Measurements from ENCODE around the gene BTBD9.

BTBD9 gene

DNA sequence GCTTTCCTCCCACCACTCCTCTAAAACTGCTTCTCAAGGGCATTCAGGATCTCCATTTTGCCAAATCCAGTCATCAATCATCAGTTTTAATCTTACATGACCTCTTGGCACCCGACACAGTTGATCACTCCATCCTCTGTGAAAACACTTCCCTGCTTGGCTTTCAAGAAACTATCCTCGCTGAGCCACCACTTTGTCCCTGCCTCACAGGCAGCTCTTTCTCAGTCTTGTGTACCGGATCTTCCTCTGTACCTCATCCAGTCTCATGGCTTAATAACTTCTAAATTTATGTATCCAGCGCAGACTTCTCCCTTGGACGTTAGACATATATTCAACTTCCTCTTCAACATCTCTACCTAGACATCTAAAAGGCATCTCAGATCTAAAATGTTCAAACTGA lies 89.9 kb downstream of the BTBD9 start:
- CTCF ChIA-PET: interaction anchor here (0.7 kb wide), 1 partner anchor 49 kb away, joined by 3 read pairs; no protein-coding TSS in a partner anchor
- no peak overlapping the region for H3K4me3 ChIP-seq (ENCODE audit: low read depth, low read length)
- no peak for DNase-seq (ENCODE audit: low read depth, low spot score)
- TF ChIP-seq, protein P1, sequence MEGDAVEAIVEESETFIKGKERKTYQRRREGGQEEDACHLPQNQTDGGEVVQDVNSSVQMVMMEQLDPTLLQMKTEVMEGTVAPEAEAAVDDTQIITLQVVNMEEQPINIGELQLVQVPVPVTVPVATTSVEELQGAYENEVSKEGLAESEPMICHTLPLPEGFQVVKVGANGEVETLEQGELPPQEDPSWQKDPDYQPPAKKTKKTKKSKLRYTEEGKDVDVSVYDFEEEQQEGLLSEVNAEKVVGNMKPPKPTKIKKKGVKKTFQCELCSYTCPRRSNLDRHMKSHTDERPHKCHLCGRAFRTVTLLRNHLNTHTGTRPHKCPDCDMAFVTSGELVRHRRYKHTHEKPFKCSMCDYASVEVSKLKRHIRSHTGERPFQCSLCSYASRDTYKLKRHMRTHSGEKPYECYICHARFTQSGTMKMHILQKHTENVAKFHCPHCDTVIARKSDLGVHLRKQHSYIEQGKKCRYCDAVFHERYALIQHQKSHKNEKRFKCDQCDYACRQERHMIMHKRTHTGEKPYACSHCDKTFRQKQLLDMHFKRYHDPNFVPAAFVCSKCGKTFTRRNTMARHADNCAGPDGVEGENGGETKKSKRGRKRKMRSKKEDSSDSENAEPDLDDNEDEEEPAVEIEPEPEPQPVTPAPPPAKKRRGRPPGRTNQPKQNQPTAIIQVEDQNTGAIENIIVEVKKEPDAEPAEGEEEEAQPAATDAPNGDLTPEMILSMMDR (IDR thresholded peaks at IDR 0.05; ENCODE audit: insufficient read depth, low read length, missing control alignments): no peak
- POLR2A ChIA-PET: no interaction called here

DNA sequence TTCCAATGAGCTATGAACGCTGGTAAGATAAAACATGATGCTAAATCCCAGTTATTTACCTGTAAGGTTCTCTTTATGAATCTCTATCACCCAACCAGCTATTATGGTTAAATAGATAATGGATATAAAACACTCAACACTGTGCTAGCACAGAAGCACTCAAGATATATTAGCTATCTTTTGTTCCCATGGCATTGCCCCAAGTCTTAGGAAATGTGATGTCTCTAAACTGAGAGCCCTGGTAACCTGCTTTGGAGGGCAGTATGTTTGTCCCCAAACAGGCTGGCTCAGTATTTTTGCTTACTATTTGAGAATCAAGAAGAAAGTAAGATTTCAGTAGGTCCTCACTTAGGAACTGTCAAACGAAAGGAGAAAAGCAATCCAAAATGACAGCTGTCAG lies 90.5 kb downstream of the BTBD9 start:
- no peak overlapping the region for H3K4me3 ChIP-seq (ENCODE audit: low read depth, low read length)
- DNase-seq (ENCODE audit: low read depth, low spot score): no peak
- ChIA-PET POLR2A (no interaction called here), CTCF (no interaction called here)
- TF ChIP-seq, protein P1 (IDR thresholded peaks at IDR 0.05; ENCODE audit: insufficient read depth, low read length, missing control alignments): no peak

DNA sequence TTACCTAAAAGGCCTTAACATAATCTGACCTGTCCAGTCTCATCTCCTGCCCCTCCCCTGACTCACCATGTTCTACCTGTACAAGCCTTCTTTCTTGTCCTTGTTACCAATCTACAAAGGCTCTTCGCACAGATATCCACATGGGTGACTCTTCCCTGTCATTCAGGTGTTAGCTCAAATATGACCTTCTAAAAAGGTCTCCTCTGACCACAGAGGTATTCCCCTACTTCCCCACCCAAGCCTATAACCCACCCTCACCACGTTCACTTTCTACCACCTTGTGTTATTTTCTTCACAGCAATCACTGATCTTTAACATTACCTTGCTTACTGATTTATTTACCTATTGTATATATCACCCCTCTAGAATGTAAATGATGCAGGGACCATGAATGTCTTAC lies 96.7 kb downstream of the BTBD9 start:
- TF ChIP-seq, protein P1 (IDR thresholded peaks at IDR 0.05; ENCODE audit: insufficient read depth, low read length, missing control alignments): no peak
- H3K4me3 ChIP-seq (ENCODE audit: low read depth, low read length): no peak overlapping the region
- ChIA-PET POLR2A (no interaction called here), CTCF (no interaction called here)
- no peak for DNase-seq (ENCODE audit: low read depth, low spot score)

DNA sequence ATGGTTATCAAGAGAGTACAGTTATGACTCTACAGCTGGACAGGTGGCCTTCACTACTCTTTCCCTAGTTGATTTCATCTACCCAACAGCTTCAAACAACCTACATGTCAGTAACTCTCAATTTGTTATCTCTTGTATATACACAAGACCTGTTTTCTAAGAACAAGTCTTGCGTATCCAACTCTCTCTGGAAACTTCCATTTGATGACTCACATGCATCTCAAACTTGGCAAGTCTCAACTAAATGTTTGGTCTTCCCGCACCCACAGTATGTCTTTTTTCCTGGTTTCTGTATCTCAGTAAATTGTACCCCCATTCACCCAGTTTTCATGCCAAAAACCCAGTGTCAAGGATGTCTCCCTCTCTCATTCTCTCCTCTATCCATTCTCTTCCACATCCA lies 97.7 kb downstream of the BTBD9 start:
- ChIA-PET POLR2A (no interaction called here), CTCF (interaction anchor here (0.7 kb wide), 1 partner anchor 9 kb away, joined by 3 read pairs; no protein-coding TSS in a partner anchor)
- TF ChIP-seq, protein P1 (IDR thresholded peaks at IDR 0.05; ENCODE audit: insufficient read depth, low read length, missing control alignments): no peak
- H3K4me3 ChIP-seq (ENCODE audit: low read depth, low read length): no peak overlapping the region
- DNase-seq (ENCODE audit: low read depth, low spot score): no peak

DNA sequence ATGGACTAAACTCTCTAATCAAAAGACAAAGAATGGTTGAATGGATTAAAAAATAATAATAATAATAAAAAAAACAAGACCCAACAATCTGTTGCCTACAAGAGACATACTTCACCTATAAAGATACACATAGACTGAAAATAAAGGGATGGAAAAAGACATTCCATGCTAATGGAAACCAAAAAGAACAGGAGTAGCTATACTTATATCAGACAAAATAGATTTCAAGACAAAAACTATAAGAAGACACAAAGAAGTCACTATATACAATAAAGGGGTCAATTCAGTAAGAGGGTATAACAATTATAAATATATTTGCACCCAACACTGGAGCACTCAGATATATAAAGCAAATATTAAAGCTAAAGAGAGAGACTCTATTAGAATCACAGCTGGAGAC lies 106.7 kb downstream of the BTBD9 start:
- POLR2A ChIA-PET: no interaction called here
- H3K4me3 ChIP-seq (ENCODE audit: low read depth, low read length): no peak overlapping the region
- no peak for DNase-seq (ENCODE audit: low read depth, low spot score)
- TF ChIP-seq, protein P1 (IDR thresholded peaks at IDR 0.05; ENCODE audit: insufficient read depth, low read length, missing control alignments): no peak
- CTCF ChIA-PET: no interaction called here

DNA sequence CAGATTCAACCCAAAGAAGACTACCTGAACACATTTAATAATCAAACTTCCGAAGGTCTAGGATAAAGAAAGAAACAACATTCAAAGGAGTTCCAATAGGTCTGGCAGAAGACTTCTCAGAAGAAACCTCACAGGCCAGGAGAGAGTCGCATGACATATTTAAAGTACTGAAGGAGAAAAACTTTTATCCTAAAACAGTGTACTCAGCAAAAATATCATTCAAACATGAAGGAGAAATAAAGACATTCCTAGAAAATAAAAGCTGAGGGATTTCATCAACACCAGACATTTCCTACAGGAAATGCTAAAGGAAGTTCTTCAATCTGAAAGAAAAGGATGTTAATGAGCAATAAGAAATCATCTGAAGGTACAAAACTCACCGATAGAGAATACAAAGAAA lies 108.6 kb downstream of the BTBD9 start:
- ChIA-PET POLR2A (no interaction called here), CTCF (interaction anchor here (1.5 kb wide), 1 partner anchor 37 kb away, joined by 3 read pairs; no protein-coding TSS in a partner anchor)
- DNase-seq (ENCODE audit: low read depth, low spot score): no peak
- H3K4me3 ChIP-seq (ENCODE audit: low read depth, low read length): no peak overlapping the region
- TF ChIP-seq, protein P1 (IDR thresholded peaks at IDR 0.05; ENCODE audit: insufficient read depth, low read length, missing control alignments): no peak

All from AG04449 (cell line).